Activated B cell treated with CpG ODN at 0.5 μM for 24 hours (primary cell): ENCODE data around the gene HAT1. TPM values are rescaled to one million over a fixed set of nuclear protein-coding genes. Genes with fewer than 3 reads are reported as not detected.
"Not testable (repeated sequence)": the region's sequence is repeated elsewhere in the genome, so short reads cannot be mapped to it uniquely, and the experiment has no call there.

Source experiments
- ATAC-seq: fragments of 200-7000 bp; cut with Tn5 transposase; one replicate; pipeline ENCODE4 v1.10.0; 2021; ENCODE audit warnings: low read depth, mild to moderate bottlenecking, moderate library complexity
- CTCF ChIA-PET: fragments of 350-600 bp; sonication (Branson Sonifier 250); formaldehyde crosslinking; loops from one replicate; lab custom pipeline; 2021; ENCODE audit warnings: antibody characterized with exemption; lab: Charles Lee
- POLR2A ChIA-PET: fragments of 350-600 bp; sonication (Branson Sonifier 250); formaldehyde crosslinking; loops from one replicate; lab custom pipeline; 2021; ENCODE audit warnings: antibody characterized with exemption; lab: Charles Lee
- DNase-seq: peaks from one replicate; pipeline ENCODE4 v3.0.0; 2022
- H3K27ac Mint-ChIP-seq: one replicate; pipeline ENCODE4 v1.8.0; 2020; ENCODE audit warnings: mixed read lengths
- H3K27me3 Mint-ChIP-seq: one replicate; pipeline ENCODE4 v1.8.0; 2021; ENCODE audit warnings: mixed read lengths
- H3K36me3 Mint-ChIP-seq: one replicate; pipeline ENCODE4 v1.8.0; 2021; ENCODE audit warnings: low read depth, mixed read lengths
- H3K4me1 Mint-ChIP-seq: one replicate; pipeline ENCODE4 v1.8.0; 2021; ENCODE audit warnings: mixed read lengths
- H3K4me3 Mint-ChIP-seq: one replicate; pipeline ENCODE4 v1.8.0; 2020; ENCODE audit warnings: mild to moderate bottlenecking, mixed read lengths
- H3K9me3 Mint-ChIP-seq: one replicate; pipeline ENCODE4 v1.8.0; 2020; ENCODE audit warnings: mixed read lengths
- CTCF ChIP-seq: fragments of 200-600 bp; IDR thresholded peaks from one replicate; pipeline ENCODE4 v1.8.0; 2022; ENCODE audit warnings: antibody characterized with exemption, mild to moderate bottlenecking
- intact Hi-C: fragments of 100-400 bp; cut with micrococcal nuclease; formaldehyde crosslinking; loops from one replicate; pipeline ENCODE4 v1.15.1; 2024
- total RNA-seq: library from RNA; stranded (reverse); gene quantifications from 2 replicates; pipeline ENCODE4 v1.2.3, GENCODE V29; 2022

The HAT1 gene
- total RNA-seq, 1 donor from 2014 or later = 36.2 TPM

- intact Hi-C loops = no loop called here
- ATAC-seq = no peak
- Mint-ChIP-seq H3K27me3 (no peaks in the 10 kb centered on the region), H3K36me3 (peaks cover 34% of the 10 kb centered on the region), H3K27ac (no peak overlapping the region), H3K9me3 (peaks cover 3% of the 10 kb centered on the region), H3K4me1 (no peaks in the 10 kb centered on the region), H3K4me3 (no peak overlapping the region)
- no peak for TF ChIP-seq CTCF
- no peak for DNase-seq
- POLR2A ChIA-PET = no interaction called here
- CTCF ChIA-PET = no interaction called here
Observed at GRCh38 chr2:171985076-171985475, 62.8 kb downstream of the HAT1 start.

GRCh38 chr2:171986778-171987177 lies 64.5 kb downstream of the HAT1 start:
- Mint-ChIP-seq H3K4me3 (no peak overlapping the region), H3K27ac (no peak overlapping the region), H3K36me3 (peaks cover 25% of the 10 kb centered on the region), H3K9me3 (peaks cover 3% of the 10 kb centered on the region), H3K4me1 (no peaks in the 10 kb centered on the region), H3K27me3 (no peaks in the 10 kb centered on the region)
- intact Hi-C loops = no loop called here
- POLR2A ChIA-PET = no interaction called here
- DNase-seq = no peak
- CTCF ChIA-PET = interaction anchor here (0.7 kb wide), 1 partner anchor 141 kb away, joined by 4 read pairs; no protein-coding TSS in a partner anchor
- TF ChIP-seq CTCF = no peak
- no peak for ATAC-seq

- H3K9me3 Mint-ChIP-seq = no peaks in the 10 kb centered on the region
- H3K4me1 Mint-ChIP-seq = no peaks in the 10 kb centered on the region
- no peaks in the 10 kb centered on the region for H3K36me3 Mint-ChIP-seq
- TF ChIP-seq CTCF = no peak
- ChIA-PET POLR2A (no interaction called here), CTCF (no interaction called here)
- H3K27me3 Mint-ChIP-seq = no peaks in the 10 kb centered on the region
- ATAC-seq (no peak), DNase-seq (no peak)
- H3K27ac Mint-ChIP-seq = no peak overlapping the region
- intact Hi-C loops = no loop called here
- H3K4me3 Mint-ChIP-seq = no peak overlapping the region
Observed at GRCh38 chr2:171991027-171991426, 68.8 kb downstream of the HAT1 start.

GRCh38 chr2:171995586-171995985 lies 73.3 kb downstream of the HAT1 start:
- ChIA-PET CTCF (no interaction called here), POLR2A (no interaction called here)
- no peak for DNase-seq
- H3K4me3 Mint-ChIP-seq = no peak overlapping the region
- intact Hi-C loops = no loop called here
- ATAC-seq = no peak
- no peak overlapping the region for H3K27ac Mint-ChIP-seq
- no peaks in the 10 kb centered on the region for H3K9me3 Mint-ChIP-seq
- peaks cover 4% of the 10 kb centered on the region for H3K27me3 Mint-ChIP-seq
- peaks cover 3% of the 10 kb centered on the region for H3K36me3 Mint-ChIP-seq
- no peak for TF ChIP-seq CTCF
- peaks cover 17% of the 10 kb centered on the region for H3K4me1 Mint-ChIP-seq

- intact Hi-C loops = no loop called here
- POLR2A ChIA-PET = no interaction called here
- Mint-ChIP-seq H3K27ac (no peak overlapping the region), H3K9me3 (no peaks in the 10 kb centered on the region), H3K36me3 (peaks cover 3% of the 10 kb centered on the region), H3K4me1 (peaks cover 21% of the 10 kb centered on the region), H3K4me3 (no peak overlapping the region), H3K27me3 (peaks cover 4% of the 10 kb centered on the region)
- no peak for ATAC-seq
- CTCF ChIA-PET = no interaction called here
- DNase-seq = no peak
- TF ChIP-seq CTCF = no peak
Observed at GRCh38 chr2:171996021-171996420, 73.8 kb downstream of the HAT1 start.

GRCh38 chr2:171997031-171997430 lies 74.8 kb downstream of the HAT1 start:
- H3K27ac Mint-ChIP-seq, H3K27me3 Mint-ChIP-seq, H3K9me3 Mint-ChIP-seq, ATAC-seq, DNase-seq, H3K36me3 Mint-ChIP-seq, POLR2A ChIA-PET, CTCF ChIA-PET, intact Hi-C loops, H3K4me3 Mint-ChIP-seq: not testable (repeated sequence)
- peaks cover 21% of the 10 kb centered on the region for H3K4me1 Mint-ChIP-seq
